H1 (cell line): ENCODE data around the gene DSCAM.

Experiments
- RNF2 ChIP-seq: fragments of 200-900, 300-1000 bp; sonication (generic); IDR thresholded peaks from 2 replicates; pipeline ENCODE4 v1.7.1; 2016; ENCODE audit warnings: borderline replicate concordance, low read depth, mild to moderate bottlenecking, antibody characterized with exemption, low read length; ENCODE audit not compliant: poor library complexity, severe bottlenecking; ENCODE audit errors: missing control alignments
- TF ChIP-seq, protein P1 (sequence below), 3 experiments: IDR thresholded peaks; 1 replicate in 2 of 3; 2 replicates in 1 of 3; pipeline versions ENCODE4 v1.5.1 to v1.6.1; 2011; ENCODE audit warnings: low read length in 3 of 3, mild to moderate bottlenecking in 3 of 3, inconsistent platforms in 2 of 3, low read depth in 1 of 3, moderate library complexity in 1 of 3; ENCODE audit not compliant: insufficient read depth in 1 of 3; ENCODE audit errors: control extremely low read depth in 1 of 3
- TF ChIP-seq, protein P2 (sequence below): IDR thresholded peaks from 2 replicates; pipeline ENCODE4 v1.6.1; 2011; ENCODE audit warnings: low read length, improper control_type of control experiment

DNA sequence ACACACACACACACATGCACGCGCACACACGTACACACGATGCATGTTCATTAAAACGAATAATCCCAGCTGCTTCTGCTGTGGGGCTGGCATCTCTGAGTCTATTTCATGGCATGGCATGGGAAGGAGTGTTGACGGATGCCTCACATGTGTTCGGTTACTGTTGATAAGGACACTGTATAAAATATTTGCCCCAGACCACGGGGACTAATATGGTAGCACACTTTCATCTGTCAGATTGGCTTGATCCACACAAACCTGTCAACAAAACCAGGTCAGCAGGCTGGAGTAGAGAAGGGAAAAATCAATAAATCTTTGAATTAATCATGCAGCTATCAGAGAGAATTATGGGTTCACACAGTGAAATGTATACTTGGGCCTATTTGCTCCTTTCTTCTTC lies 171.9 kb downstream of the DSCAM start:
- TF ChIP-seq, protein P1, sequence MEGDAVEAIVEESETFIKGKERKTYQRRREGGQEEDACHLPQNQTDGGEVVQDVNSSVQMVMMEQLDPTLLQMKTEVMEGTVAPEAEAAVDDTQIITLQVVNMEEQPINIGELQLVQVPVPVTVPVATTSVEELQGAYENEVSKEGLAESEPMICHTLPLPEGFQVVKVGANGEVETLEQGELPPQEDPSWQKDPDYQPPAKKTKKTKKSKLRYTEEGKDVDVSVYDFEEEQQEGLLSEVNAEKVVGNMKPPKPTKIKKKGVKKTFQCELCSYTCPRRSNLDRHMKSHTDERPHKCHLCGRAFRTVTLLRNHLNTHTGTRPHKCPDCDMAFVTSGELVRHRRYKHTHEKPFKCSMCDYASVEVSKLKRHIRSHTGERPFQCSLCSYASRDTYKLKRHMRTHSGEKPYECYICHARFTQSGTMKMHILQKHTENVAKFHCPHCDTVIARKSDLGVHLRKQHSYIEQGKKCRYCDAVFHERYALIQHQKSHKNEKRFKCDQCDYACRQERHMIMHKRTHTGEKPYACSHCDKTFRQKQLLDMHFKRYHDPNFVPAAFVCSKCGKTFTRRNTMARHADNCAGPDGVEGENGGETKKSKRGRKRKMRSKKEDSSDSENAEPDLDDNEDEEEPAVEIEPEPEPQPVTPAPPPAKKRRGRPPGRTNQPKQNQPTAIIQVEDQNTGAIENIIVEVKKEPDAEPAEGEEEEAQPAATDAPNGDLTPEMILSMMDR (IDR thresholded peaks at IDR 0.05; ENCODE audit: control extremely low read depth in 1 of 3, insufficient read depth in 1 of 3, low read depth in 1 of 3, low read length in 3 of 3), result no peak
- TF ChIP-seq, protein P2, sequence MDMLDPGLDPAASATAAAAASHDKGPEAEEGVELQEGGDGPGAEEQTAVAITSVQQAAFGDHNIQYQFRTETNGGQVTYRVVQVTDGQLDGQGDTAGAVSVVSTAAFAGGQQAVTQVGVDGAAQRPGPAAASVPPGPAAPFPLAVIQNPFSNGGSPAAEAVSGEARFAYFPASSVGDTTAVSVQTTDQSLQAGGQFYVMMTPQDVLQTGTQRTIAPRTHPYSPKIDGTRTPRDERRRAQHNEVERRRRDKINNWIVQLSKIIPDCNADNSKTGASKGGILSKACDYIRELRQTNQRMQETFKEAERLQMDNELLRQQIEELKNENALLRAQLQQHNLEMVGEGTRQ, result no peak
- TF ChIP-seq RNF2, result no peak
